PC-3 (cell line): Measurements from ENCODE around the gene PPFIBP1. TPM values are rescaled to one million over a fixed set of nuclear protein-coding genes. Genes with fewer than 3 reads are reported as not detected.

Experiments
- ATAC-seq: fragments of 200-7000 bp; cut with Tn5 transposase; 2 replicates; pipeline ENCODE4 v1.9.1; 2020; ENCODE audit warnings: mild to moderate bottlenecking, moderate library complexity
- BruUV-seq: library from RNA; stranded (reverse); fragments of 400-500 nt; replicated peaks from 2 replicates; lab custom pipeline; 2021; lab: Mats Ljungman, UMichigan
- CTCF ChIA-PET: fragments of 300-600 bp; sonication (Branson Sonifier 250); formaldehyde crosslinking; loops from one replicate; lab custom pipeline; 2022; ENCODE audit warnings: antibody characterized with exemption; lab: Charles Lee
- POLR2A ChIA-PET: fragments of 300-600 bp; sonication (Branson Sonifier 250); formaldehyde crosslinking; loops from one replicate; lab custom pipeline; 2022; ENCODE audit warnings: antibody characterized with exemption; ENCODE audit not compliant: unreplicated experiment; lab: Charles Lee
- DNase-seq: peaks from one replicate; pipeline ENCODE4 v3.0.0-alpha.2; 2015
- H2AFZ ChIP-seq: fragments of 300-600 bp; sonication (generic); 2 replicates; pipeline ENCODE4 v1.6.0; 2016; ENCODE audit warnings: antibody characterized with exemption, low read length
- H3F3A ChIP-seq: fragments of 300-600 bp; sonication (generic); one replicate; pipeline ENCODE4 v1.6.0; 2017; ENCODE audit warnings: antibody characterized with exemption, low read length, control low read depth, mild to moderate bottlenecking; ENCODE audit not compliant: unreplicated experiment
- H3K27ac ChIP-seq: fragments of 300-600 bp; sonication (generic); 2 replicates; pipeline ENCODE4 v1.5.1; 2016; ENCODE audit warnings: mild to moderate bottlenecking, low read length
- H3K27me3 ChIP-seq: fragments of 300-600 bp; sonication (generic); 2 replicates; pipeline ENCODE4 v1.6.1; 2016; ENCODE audit warnings: low read length, mixed read lengths
- H3K36me3 ChIP-seq: fragments of 300-600 bp; sonication (generic); 2 replicates; pipeline ENCODE4 v1.6.1; 2016; ENCODE audit warnings: low read depth, mixed run types, low read length, mixed read lengths
- H3K4me1 ChIP-seq: fragments of 300-600 bp; sonication (generic); 2 replicates; pipeline ENCODE4 v1.5.1; 2016; ENCODE audit warnings: low read length; ENCODE audit not compliant: insufficient read depth
- H3K4me2 ChIP-seq: fragments of 300-600 bp; sonication (generic); 2 replicates; pipeline ENCODE4 v1.6.0; 2016; ENCODE audit warnings: low read length
- H3K4me3 ChIP-seq: fragments of 300-600 bp; sonication (generic); 2 replicates; pipeline ENCODE4 v1.5.1; 2016; ENCODE audit warnings: mild to moderate bottlenecking, low read length, mixed read lengths
- H3K79me2 ChIP-seq: fragments of 300-600 bp; sonication (generic); 2 replicates; pipeline ENCODE4 v1.6.1; 2017; ENCODE audit warnings: low read length, mixed read lengths
- H3K9ac ChIP-seq: fragments of 300-600 bp; sonication (generic); 2 replicates; pipeline ENCODE4 v1.6.0; 2016; ENCODE audit warnings: mild to moderate bottlenecking, low read length
- H3K9me2 ChIP-seq: fragments of 300-600 bp; sonication (generic); replicated peaks from 2 replicates; pipeline ENCODE4 v1.6.1; 2016; ENCODE audit warnings: mixed run types, low read length, mixed read lengths
- H3K9me3 ChIP-seq: fragments of 300-600 bp; sonication (generic); 2 replicates; pipeline ENCODE4 v1.6.1; 2016; ENCODE audit warnings: low read length, mixed read lengths
- H4K20me1 ChIP-seq: fragments of 300-600 bp; sonication (generic); 2 replicates; pipeline ENCODE4 v1.6.1; 2016; ENCODE audit warnings: low read length, mixed read lengths
- CTCF ChIP-seq: fragments of 300-600 bp; sonication (generic); conservative IDR thresholded peaks from 2 replicates; pipeline ENCODE4 v1.5.1; 2017; ENCODE audit warnings: antibody characterized with exemption, low read depth, mild to moderate bottlenecking, low read length
- EZH2 ChIP-seq: fragments of 300-600 bp; sonication (generic); IDR thresholded peaks from one replicate; pipeline ENCODE4 v1.6.1; 2017; ENCODE audit warnings: antibody characterized with exemption, mild to moderate bottlenecking, low read length; ENCODE audit not compliant: unreplicated experiment
- EZH2phosphoT487 ChIP-seq: fragments of 300-600 bp; sonication (generic); IDR thresholded peaks from 2 replicates; pipeline ENCODE4 v1.6.1; 2018; ENCODE audit warnings: mild to moderate bottlenecking, antibody characterized with exemption, low read length, borderline replicate concordance
- intact Hi-C: fragments of 100-400 bp; cut with micrococcal nuclease; formaldehyde crosslinking; loops from 2 replicates; pipeline ENCODE4 v1.9.0; 2023
- total RNA-seq: library from RNA; depleted of rRNA; stranded (reverse); fragments of >200 nt; gene quantifications from 2 replicates; pipeline ENCODE4 v1.2.3, GENCODE V29; 2014

The PPFIBP1 gene
- total RNA-seq, 1 experiment from 2014 or later: 56.9 TPM

GRCh38 chr12:27477049-27477448 is 47.0 kb upstream of the PPFIBP1 start:
- Histone ChIP-seq H3K9me3 (peaks cover 22% of the 10 kb centered on the region), H3K4me3 (no peak overlapping the region), H3K4me1 (peaks cover 9% of the 10 kb centered on the region), H3K4me2 (no peak overlapping the region), H3K36me3 (peaks cover 9% of the 10 kb centered on the region; the same call in 1 of the 2 replicates), H3K79me2 (no peaks in the 10 kb centered on the region), H3K9me2 (no peaks in the 10 kb centered on the region), H3F3A (no peaks in the 10 kb centered on the region), H3K9ac (no peak overlapping the region), H3K27me3 (no peaks in the 10 kb centered on the region), H2AFZ (no peak overlapping the region), H3K27ac (no peak overlapping the region), H4K20me1 (no peaks in the 10 kb centered on the region)
- ATAC-seq: no peak
- no TSS peak for BruUV-seq
- DNase-seq: no peak
- ChIA-PET CTCF (no interaction called here), POLR2A (no interaction called here)
- intact Hi-C loops: no loop called here
- TF ChIP-seq EZH2: no peak
- TF ChIP-seq EZH2phosphoT487: no peak
- no peak for TF ChIP-seq CTCF

- Histone ChIP-seq H3K9ac (no peak overlapping the region), H3K4me1 (peaks cover 7% of the 10 kb centered on the region), H3K9me2 (no peaks in the 10 kb centered on the region), H3K4me3 (no peak overlapping the region), H3K9me3 (peaks cover 22% of the 10 kb centered on the region), H3K27me3 (no peaks in the 10 kb centered on the region), H3F3A (no peaks in the 10 kb centered on the region), H2AFZ (no peak overlapping the region), H3K79me2 (no peaks in the 10 kb centered on the region), H3K4me2 (no peak overlapping the region), H4K20me1 (no peaks in the 10 kb centered on the region), H3K36me3 (peaks cover 9% of the 10 kb centered on the region; the same call in 1 of the 2 replicates), H3K27ac (no peak overlapping the region)
- POLR2A ChIA-PET: no interaction called here
- no TSS peak for BruUV-seq
- TF ChIP-seq EZH2 (no peak), EZH2phosphoT487 (no peak), CTCF (no peak)
- CTCF ChIA-PET: no interaction called here
- intact Hi-C loops: no loop called here
- DNase-seq: no peak
- no peak for ATAC-seq
These were observed 45.1 kb upstream of the PPFIBP1 start for GRCh38 chr12:27478949-27479348.

GRCh38 chr12:27480016-27480415 is 44.0 kb upstream of the PPFIBP1 start:
- DNase-seq: no peak
- Histone ChIP-seq H3K27me3 (no peaks in the 10 kb centered on the region), H3K4me3 (no peak overlapping the region), H2AFZ (no peak overlapping the region), H3F3A (no peaks in the 10 kb centered on the region), H3K9me2 (no peaks in the 10 kb centered on the region), H3K79me2 (no peaks in the 10 kb centered on the region), H3K4me1 (no peaks in the 10 kb centered on the region), H3K27ac (no peak overlapping the region), H3K9me3 (peaks cover 22% of the 10 kb centered on the region), H3K4me2 (no peak overlapping the region), H3K36me3 (peaks cover 9% of the 10 kb centered on the region; the same call in 1 of the 2 replicates), H4K20me1 (no peaks in the 10 kb centered on the region), H3K9ac (no peak overlapping the region)
- no peak for ATAC-seq
- no TSS peak for BruUV-seq
- ChIA-PET CTCF (no interaction called here), POLR2A (no interaction called here)
- TF ChIP-seq EZH2phosphoT487: no peak
- no peak for TF ChIP-seq EZH2
- no peak for TF ChIP-seq CTCF
- intact Hi-C loops: loop anchor here (10.0 kb wide), 1 partner anchor 45 kb away; no protein-coding TSS in a partner anchor
